HCT116 (cell line): Measurements from ENCODE around the gene PRKG2. TPM values are rescaled to one million over a fixed set of nuclear protein-coding genes. Genes with fewer than 3 reads are reported as not detected.

Experiments used
- ATAC-seq: fragments of 200-7000 bp; cut with Tn5 transposase; 2 replicates; pipeline ENCODE4 v1.9.1; 2020; ENCODE audit warnings: mild to moderate bottlenecking, moderate library complexity
- BruUV-seq: library from RNA; stranded (reverse); fragments of 400-500 nt; replicated peaks from 2 replicates; lab custom pipeline; 2021; lab: Mats Ljungman, UMichigan
- CTCF ChIA-PET: fragments of 300-600 bp; sonication (Branson Sonifier 250); formaldehyde crosslinking; loops from one replicate; lab custom pipeline; 2021; ENCODE audit warnings: antibody characterized with exemption; lab: Charles Lee
- POLR2A ChIA-PET: fragments of 300-600, 350-600 bp; sonication (Branson Sonifier 250); formaldehyde crosslinking; loops from one replicate; lab custom pipeline; 2021; ENCODE audit warnings: antibody characterized with exemption; lab: Charles Lee
- RAD21 ChIA-PET, 2 experiments: fragments of 300-600 bp; sonication (Branson Sonifier 250); formaldehyde crosslinking; loops; one replicate each; lab custom pipeline; 2023; ENCODE audit warnings: low total read pairs in 2 of 2; ENCODE audit not compliant: uncharacterized antibody in 2 of 2, unreplicated experiment in 2 of 2, low non-redundant PET in 1 of 2; lab: Charles Lee
- DNase-seq: peaks from one replicate; pipeline ENCODE4 v3.0.0-alpha.2; 2010; ENCODE audit warnings: low read depth, low spot score
- H2AFZ ChIP-seq: fragments of 200-600 bp; shearing (Covaris generic), sonication (generic); 2 replicates; pipeline ENCODE4 v1.6.1; 2017; ENCODE audit warnings: low read depth, mixed run types, mixed read lengths, antibody characterized with exemption, low read length; ENCODE audit not compliant: poor library complexity, severe bottlenecking
- H3K27ac ChIP-seq: 2 replicates; pipeline ENCODE4 v1.5.1; 2012; ENCODE audit warnings: low read depth, low read length
- H3K27me3 ChIP-seq: fragments of 200-600 bp; sonication (generic); 2 replicates; pipeline ENCODE4 v1.6.1; 2016; ENCODE audit warnings: mixed run types, low read length, mixed read lengths; ENCODE audit not compliant: insufficient read depth
- H3K36me3 ChIP-seq, 2 experiments: fragments of 200-500 bp in 1 of 2; fragments of 200-600 bp in 1 of 2; sonication (Bioruptor generic) in 1 of 2; sonication (generic) in 1 of 2; 2 replicates each; pipeline versions ENCODE4 v1.5.1 to v1.6.1; 2014 to 2016; ENCODE audit warnings: low read length in 2 of 2, inconsistent platforms in 1 of 2, mixed read lengths in 1 of 2, mixed run types in 1 of 2; ENCODE audit not compliant: insufficient read depth in 2 of 2, control insufficient read depth in 1 of 2
- H3K4me1 ChIP-seq, 2 experiments: fragments of 200-600 bp in 1 of 2; sonication (generic) in 1 of 2; 2 replicates each; pipeline versions ENCODE4 v1.5.1 to v1.6.1; 2012 to 2017; ENCODE audit warnings: low read length in 2 of 2, inconsistent platforms in 1 of 2, mild to moderate bottlenecking in 1 of 2, mixed read lengths in 1 of 2, mixed run types in 1 of 2, moderate library complexity in 1 of 2; ENCODE audit not compliant: insufficient read depth in 2 of 2, control insufficient read depth in 1 of 2
- H3K4me2 ChIP-seq: fragments of 200-600 bp; sonication (generic); 2 replicates; pipeline ENCODE4 v1.6.1; 2017; ENCODE audit warnings: mixed run types, low read length, mixed read lengths
- H3K4me3 ChIP-seq, 2 experiments: fragments of 200-600 bp in 1 of 2; sonication (generic) in 1 of 2; replicated peaks in 1 of 2; 2 replicates each; pipeline ENCODE4 v1.5.1; 2011 to 2016; ENCODE audit warnings: low read length in 2 of 2, control low read depth in 1 of 2, low read depth in 1 of 2, mild to moderate bottlenecking in 1 of 2, mixed read lengths in 1 of 2, mixed run types in 1 of 2
- H3K79me2 ChIP-seq: fragments of 200-600 bp; sonication (generic); 2 replicates; pipeline ENCODE4 v1.6.1; 2017; ENCODE audit warnings: mild to moderate bottlenecking, mixed run types, low read length, moderate library complexity, mixed read lengths; ENCODE audit not compliant: insufficient read depth
- H3K9ac ChIP-seq: fragments of 200-600 bp; sonication (generic); 2 replicates; pipeline ENCODE4 v1.6.1; 2016; ENCODE audit warnings: low read length, mixed read lengths
- H3K9me2 ChIP-seq: fragments of 200-600 bp; sonication (generic), shearing (Covaris generic); 2 replicates; pipeline ENCODE4 v1.6.1; 2017; ENCODE audit warnings: mixed run types, mild to moderate bottlenecking, moderate library complexity; ENCODE audit not compliant: insufficient read depth
- H3K9me3 ChIP-seq, 2 experiments: fragments of 200-500 bp in 1 of 2; fragments of 200-600 bp in 1 of 2; sonication (Bioruptor generic) in 1 of 2; sonication (generic) in 1 of 2; 2 replicates each; pipeline ENCODE4 v1.6.1; 2014 to 2017; ENCODE audit warnings: low read length in 2 of 2, mixed read lengths in 2 of 2, inconsistent platforms in 1 of 2, low read depth in 1 of 2, mild to moderate bottlenecking in 1 of 2, mixed run types in 1 of 2, moderate library complexity in 1 of 2; ENCODE audit not compliant: control insufficient read depth in 1 of 2, insufficient read depth in 1 of 2
- H4K20me1 ChIP-seq: fragments of 200-600 bp; sonication (generic), shearing (Covaris generic); 2 replicates; pipeline ENCODE4 v1.6.1; 2017; ENCODE audit warnings: mixed run types, mild to moderate bottlenecking, moderate library complexity; ENCODE audit not compliant: insufficient read depth
- EZH2phosphoT487 ChIP-seq: fragments of 200-600 bp; IDR thresholded peaks from 2 replicates; pipeline ENCODE4 v1.6.1; 2018; ENCODE audit warnings: antibody characterized with exemption, borderline replicate concordance
- FOSL1 ChIP-seq: IDR thresholded peaks from 2 replicates; pipeline ENCODE4 v1.6.1; 2012; ENCODE audit warnings: low read depth
- RAD21 ChIP-seq: IDR thresholded peaks from 2 replicates; pipeline ENCODE4 v1.6.1; 2012; ENCODE audit warnings: low read depth, mild to moderate bottlenecking
- SP1 ChIP-seq: IDR thresholded peaks from 2 replicates; pipeline ENCODE4 v1.6.1; 2012; ENCODE audit warnings: low read depth
- TCF7L2 ChIP-seq: IDR thresholded peaks from 2 replicates; pipeline ENCODE4 v1.7.0; 2011; ENCODE audit warnings: borderline replicate concordance, inconsistent platforms; ENCODE audit not compliant: insufficient read depth, insufficient read length; ENCODE audit errors: extremely low read depth
- ZNF274 ChIP-seq: fragments of 200-500 bp; sonication (Bioruptor generic); IDR thresholded peaks from 2 replicates; pipeline ENCODE4 v1.6.1; 2014; ENCODE audit warnings: mild to moderate bottlenecking, low read depth, low read length, inconsistent platforms
- intact Hi-C: fragments of 100-400 bp; cut with micrococcal nuclease; formaldehyde crosslinking; loops from 2 replicates; pipeline ENCODE4 v1.10.0; 2022
- total RNA-seq: library from RNA; stranded (reverse); gene quantifications from one replicate; pipeline ENCODE4 v1.2.1, GENCODE V29; 2021; ENCODE audit not compliant: unreplicated experiment
- TF ChIP-seq, protein P1 (sequence below): IDR thresholded peaks from 2 replicates; pipeline ENCODE4 v1.6.1; 2012
- TF ChIP-seq, protein P2 (sequence below), 3 experiments: fragments of 200-600 bp in 1 of 3; sonication (generic) in 1 of 3; IDR thresholded peaks in 2 of 3; conservative IDR thresholded peaks in 1 of 3; 2 replicates each; pipeline ENCODE4 v1.5.1; 2012 to 2017; ENCODE audit warnings: low read depth in 2 of 3, low read length in 2 of 3, antibody characterized with exemption in 1 of 3, borderline replicate concordance in 1 of 3, control low read depth in 1 of 3, mild to moderate bottlenecking in 1 of 3, mixed read lengths in 1 of 3, mixed run types in 1 of 3, moderate library complexity in 1 of 3; ENCODE audit not compliant: insufficient read depth in 1 of 3

The PRKG2 gene
- total RNA-seq, 1 experiment from 2014 or later: 2.1 TPM

DNA sequence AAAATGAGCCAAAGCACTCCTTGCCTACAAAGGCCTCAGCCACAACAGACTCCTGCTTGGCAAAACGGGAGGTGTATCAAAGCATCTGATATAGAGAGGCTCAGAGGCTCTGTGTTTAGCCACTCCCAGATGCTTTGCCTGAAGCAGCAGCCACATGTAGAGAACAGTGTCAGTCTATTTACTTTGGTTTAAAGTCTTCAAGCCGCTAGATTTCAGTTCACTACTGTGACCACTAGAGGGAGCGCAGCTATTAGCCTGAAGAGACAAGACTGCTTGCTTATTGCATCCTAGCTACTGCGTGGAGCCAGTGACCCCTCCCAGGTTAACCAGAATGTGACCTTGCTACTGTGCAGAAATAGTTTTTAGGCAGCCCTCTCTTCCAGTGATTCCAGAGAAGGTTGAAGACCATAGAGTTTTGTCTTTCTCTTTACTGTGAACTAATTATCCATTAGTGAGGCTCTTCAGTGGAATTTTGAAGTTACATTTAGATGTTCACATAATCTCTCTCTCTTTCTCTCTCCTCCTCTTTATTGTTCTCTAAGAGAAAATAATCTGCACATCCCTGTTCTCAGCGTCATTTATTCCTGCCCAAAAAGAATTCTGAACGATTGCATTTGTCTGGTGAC lies 145.2 kb downstream of the PRKG2 start:
- TF ChIP-seq, protein P1, sequence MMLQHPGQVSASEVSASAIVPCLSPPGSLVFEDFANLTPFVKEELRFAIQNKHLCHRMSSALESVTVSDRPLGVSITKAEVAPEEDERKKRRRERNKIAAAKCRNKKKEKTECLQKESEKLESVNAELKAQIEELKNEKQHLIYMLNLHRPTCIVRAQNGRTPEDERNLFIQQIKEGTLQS: no peak
- TF ChIP-seq RAD21: peak; percentile 88
- TF ChIP-seq, protein P2, sequence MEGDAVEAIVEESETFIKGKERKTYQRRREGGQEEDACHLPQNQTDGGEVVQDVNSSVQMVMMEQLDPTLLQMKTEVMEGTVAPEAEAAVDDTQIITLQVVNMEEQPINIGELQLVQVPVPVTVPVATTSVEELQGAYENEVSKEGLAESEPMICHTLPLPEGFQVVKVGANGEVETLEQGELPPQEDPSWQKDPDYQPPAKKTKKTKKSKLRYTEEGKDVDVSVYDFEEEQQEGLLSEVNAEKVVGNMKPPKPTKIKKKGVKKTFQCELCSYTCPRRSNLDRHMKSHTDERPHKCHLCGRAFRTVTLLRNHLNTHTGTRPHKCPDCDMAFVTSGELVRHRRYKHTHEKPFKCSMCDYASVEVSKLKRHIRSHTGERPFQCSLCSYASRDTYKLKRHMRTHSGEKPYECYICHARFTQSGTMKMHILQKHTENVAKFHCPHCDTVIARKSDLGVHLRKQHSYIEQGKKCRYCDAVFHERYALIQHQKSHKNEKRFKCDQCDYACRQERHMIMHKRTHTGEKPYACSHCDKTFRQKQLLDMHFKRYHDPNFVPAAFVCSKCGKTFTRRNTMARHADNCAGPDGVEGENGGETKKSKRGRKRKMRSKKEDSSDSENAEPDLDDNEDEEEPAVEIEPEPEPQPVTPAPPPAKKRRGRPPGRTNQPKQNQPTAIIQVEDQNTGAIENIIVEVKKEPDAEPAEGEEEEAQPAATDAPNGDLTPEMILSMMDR (IDR thresholded peaks at IDR 0.05 in 2 of 3, conservative IDR thresholded peaks at IDR 0.05 in 1 of 3; ENCODE audit: borderline replicate concordance in 1 of 3, insufficient read depth in 1 of 3, low read depth in 2 of 3, low read length in 2 of 3): peak; percentile 86 to 94 (median 92)
- TF ChIP-seq FOSL1: no peak
- H2AFZ ChIP-seq: no peak overlapping the region
- RAD21 ChIA-PET: interaction anchor here (0.7 to 0.9 kb wide), 2 partner anchors 282 kb away, joined by 3 to 7 read pairs; no protein-coding TSS in a partner anchor
- DNase-seq (peak; percentile 86), ATAC-seq (peak; percentile 98)
- H3K79me2 ChIP-seq: no peaks in the 10 kb centered on the region
- no peaks in the 10 kb centered on the region for H3K9me2 ChIP-seq
- POLR2A ChIA-PET: no interaction called here
- H3K9me3 ChIP-seq: no peaks in the 10 kb centered on the region
- no peaks in the 10 kb centered on the region for H3K36me3 ChIP-seq
- no TSS peak for BruUV-seq
- H3K9ac ChIP-seq: no peak overlapping the region
- H3K27me3 ChIP-seq: peaks cover 27% of the 10 kb centered on the region
- no peaks in the 10 kb centered on the region for H3K4me1 ChIP-seq
- CTCF ChIA-PET: interaction anchor here (0.7 to 3.5 kb wide), 10 partner anchors 13 to 307 kb away, joined by 3 to 73 read pairs (median 4); no protein-coding TSS in a partner anchor
- no peak overlapping the region for H3K4me3 ChIP-seq
- no peak overlapping the region for H3K27ac ChIP-seq
- intact Hi-C loops: loop anchor here (1.0 kb wide), 2 partner anchors 190 to 281 kb away; no protein-coding TSS in a partner anchor
- no peaks in the 10 kb centered on the region for H4K20me1 ChIP-seq
- no peak overlapping the region for H3K4me2 ChIP-seq

DNA sequence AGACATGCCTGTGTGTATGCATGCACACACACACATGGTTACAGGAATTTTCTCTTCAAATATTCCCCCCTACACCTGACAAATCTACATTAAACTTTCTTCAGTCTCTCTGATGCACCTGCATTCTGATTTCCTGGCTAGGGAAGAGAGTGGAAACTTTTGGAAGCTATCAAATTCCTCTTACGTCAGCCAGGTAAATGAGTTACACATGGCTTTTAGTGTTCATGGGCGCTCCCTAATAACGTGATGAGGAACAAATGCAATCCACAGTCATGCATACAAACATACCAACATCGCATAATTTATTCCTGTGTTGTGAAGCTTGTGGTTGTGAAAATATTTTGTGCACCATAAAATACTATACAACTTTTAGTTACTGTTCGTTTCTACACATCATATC lies 149.6 kb downstream of the PRKG2 start:
- Histone ChIP-seq H4K20me1 (no peaks in the 10 kb centered on the region), H3K4me2 (no peak overlapping the region), H3K9me3 (no peaks in the 10 kb centered on the region), H3K36me3 (no peaks in the 10 kb centered on the region), H3K27me3 (peaks cover 62% of the 10 kb centered on the region), H3K9ac (no peak overlapping the region), H3K4me3 (no peak overlapping the region), H3K27ac (no peak overlapping the region), H3K79me2 (no peaks in the 10 kb centered on the region), H3K9me2 (no peaks in the 10 kb centered on the region), H2AFZ (no peak overlapping the region), H3K4me1 (no peaks in the 10 kb centered on the region)
- POLR2A ChIA-PET: no interaction called here
- no peak for DNase-seq
- RAD21 ChIA-PET: no interaction called here
- TF ChIP-seq EZH2phosphoT487 (no peak), TCF7L2 (no peak), ZNF274 (no peak), SP1 (no peak)
- no peak for ATAC-seq
- intact Hi-C loops: no loop called here
- CTCF ChIA-PET: no interaction called here
- BruUV-seq: no TSS peak
